Inflammatory macrophage treated with lipopolysaccharide for 4 hours (primary cell): ENCODE results near the gene ACAP2.

ENCODE experiments used
- DNase-seq: peaks from one replicate; pipeline ENCODE4 v3.0.0-alpha.2; 2020

Gene ACAP2

DNA sequence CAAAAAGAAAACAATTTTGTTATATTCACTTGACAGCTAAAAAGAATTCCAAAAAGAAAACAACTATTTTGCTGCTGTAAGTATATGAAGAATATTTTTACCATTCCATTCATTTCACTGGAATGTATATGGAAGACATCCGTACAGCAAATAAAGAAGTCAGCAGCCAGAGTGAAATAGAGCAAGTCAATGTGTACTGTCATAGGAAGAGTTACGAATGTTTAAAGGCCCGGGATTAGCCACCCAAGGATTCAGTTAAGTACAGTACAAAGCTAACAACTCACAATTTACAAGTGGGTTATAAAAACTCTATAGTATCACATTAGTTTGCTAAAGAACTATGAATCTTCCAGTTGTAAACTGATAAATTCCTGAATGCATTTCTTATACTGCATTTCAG lies 157.4 kb downstream of the ACAP2 start:
- no peak for DNase-seq

GRCh38 chr3:195284842-195285241 lies 158.0 kb downstream of the ACAP2 start:
- no peak for DNase-seq

GRCh38 chr3:195282961-195283360 lies 159.9 kb downstream of the ACAP2 start:
- no peak for DNase-seq

DNA sequence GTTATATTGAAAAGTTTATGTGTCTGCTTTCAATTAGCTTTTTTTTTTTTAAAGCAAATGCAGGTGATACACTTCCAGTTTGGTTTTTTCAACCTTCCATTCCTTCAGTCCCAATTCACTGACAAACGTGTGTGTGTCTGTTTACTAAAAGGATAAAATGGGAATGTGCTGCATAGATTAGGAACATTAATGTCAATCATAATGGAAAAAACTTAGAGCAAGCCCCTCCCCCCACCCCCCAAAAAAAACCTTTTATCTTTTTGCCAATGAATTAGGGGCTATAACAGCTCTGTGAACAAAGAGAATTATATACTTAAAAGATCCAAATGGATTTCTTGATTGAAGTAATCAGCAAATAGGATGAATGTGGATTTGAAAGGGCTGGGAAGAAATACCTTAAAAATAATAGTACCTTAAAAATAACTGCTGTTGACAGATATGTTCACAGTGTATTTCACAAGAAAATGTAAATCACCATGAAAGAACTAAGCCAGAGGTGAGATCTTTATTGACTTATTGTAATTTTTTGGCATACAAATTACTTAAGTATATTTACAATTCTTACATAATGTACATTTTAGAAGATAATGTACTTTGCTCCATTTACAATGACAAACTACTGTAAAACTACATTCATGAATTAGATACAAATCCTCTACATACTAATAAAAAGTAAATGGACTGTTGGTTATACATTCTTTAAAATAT lies 168.4 kb downstream of the ACAP2 start:
- no peak for DNase-seq

- peak; percentile 80 for DNase-seq
These were observed 171.2 kb downstream of the ACAP2 start for GRCh38 chr3:195271410-195272243.

DNA sequence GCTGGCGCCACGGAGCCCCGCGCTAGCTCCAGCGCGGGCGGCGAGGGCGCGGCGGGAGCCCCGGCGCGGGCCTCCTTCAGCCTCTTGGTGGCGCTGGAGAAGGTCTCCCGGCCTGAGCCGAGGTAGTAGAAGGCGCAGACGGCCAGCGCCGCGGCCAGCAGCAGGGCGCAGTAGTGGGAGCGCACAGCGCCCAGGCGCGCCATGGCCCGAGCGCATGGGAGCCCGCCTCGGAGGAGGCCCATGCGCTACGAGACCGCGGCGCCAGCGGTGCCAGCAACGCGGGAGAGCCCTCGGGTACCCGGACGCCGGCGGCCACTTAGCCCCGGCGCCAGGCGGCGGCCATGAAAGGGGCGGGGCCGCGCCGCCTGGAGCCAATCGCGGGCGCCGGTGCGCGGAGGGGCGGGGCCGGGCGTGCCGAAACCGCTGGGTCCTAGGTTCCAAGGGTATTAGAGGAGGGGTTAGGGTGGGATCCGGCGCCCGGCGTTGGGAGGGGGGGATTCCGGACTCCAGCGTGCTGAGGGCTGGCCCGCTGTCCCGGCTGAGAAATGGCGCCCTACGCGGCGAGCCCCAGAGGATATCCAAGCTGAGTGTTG lies 171.9 kb downstream of the ACAP2 start, which contains the start of gene XXYLT1:
Gene XXYLT1 (minus strand): TSS at position 343 of the 593 bp plus-strand sequence. CDS start 101 bp downstream, at position 242.
- DNase-seq, result peak; percentile 85

GRCh38 chr3:195270079-195270816 lies 172.6 kb downstream of the ACAP2 start:
- peak; percentile 9 for DNase-seq

- DNase-seq, result peak; percentile 62
These were observed 173.3 kb downstream of the ACAP2 start for GRCh38 chr3:195269375-195270078.

- no peak for DNase-seq
These were observed 174.1 kb downstream of the ACAP2 start for GRCh38 chr3:195268576-195269309.

DNA sequence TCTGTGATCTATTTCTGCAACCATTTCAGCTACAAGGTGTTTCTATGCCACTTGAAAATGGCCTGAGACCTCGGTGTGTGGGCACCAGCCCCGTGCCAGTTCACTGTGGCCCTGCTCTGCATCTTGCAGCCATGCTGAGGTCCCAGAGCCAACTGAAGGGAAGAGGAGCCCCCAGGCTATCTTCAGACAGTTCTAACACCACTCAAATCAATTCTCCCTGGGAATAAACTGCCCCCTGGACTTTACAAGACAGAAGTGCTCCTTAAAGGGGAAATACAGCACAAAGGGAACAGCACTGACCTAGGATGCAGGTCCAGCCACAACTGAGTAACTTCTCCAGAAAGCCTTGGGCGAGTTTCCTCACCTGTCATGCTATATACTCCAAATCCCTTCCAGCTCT lies 175.7 kb downstream of the ACAP2 start:
- no peak for DNase-seq

DNA sequence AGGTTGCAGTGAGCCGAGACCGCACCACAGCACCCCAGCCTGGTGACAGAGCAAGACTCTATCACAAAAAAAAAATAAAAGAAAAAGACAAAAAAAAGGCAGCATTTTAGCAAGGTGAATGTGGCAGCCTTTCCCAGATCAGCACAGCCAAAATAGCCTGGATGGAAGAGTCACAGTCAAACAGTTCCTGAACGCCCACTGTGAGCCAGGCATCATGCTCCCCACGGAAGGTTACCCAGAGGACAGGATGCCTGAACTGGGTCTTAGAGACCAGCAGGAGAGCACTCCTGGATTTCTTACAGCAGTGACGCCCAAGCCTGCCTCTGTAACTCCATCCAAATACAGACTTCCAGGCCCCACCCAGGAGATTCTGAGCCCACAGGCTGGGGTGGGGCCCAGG lies 176.4 kb downstream of the ACAP2 start:
- DNase-seq, result no peak

DNA sequence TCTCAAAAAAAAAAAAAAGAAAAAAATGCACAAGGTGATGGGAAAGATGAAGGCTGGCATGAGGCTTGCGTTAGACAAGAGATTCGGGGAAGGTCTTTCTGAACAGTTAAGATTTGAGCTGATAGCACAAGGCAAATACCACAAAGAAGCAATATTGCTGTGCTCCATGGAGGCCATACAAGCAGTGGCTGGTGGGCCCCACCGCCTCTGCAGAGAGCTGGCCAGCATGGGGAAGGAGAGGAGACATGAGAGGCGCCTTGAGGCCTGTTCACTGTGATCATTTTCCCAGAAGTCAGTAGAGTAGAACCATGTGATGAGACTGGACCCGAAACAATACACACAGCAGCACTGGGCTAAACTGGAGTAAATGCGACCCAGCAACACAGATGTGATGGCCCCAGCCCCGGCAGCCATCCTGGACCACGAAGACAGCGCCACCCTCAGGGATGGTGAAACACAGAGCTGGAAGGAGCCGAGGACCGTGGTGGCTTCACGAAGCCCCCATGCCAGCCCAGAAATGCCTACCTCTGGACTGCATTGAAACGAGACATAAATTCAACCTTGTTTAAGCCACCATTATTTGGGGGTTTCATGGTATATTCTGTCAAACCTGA lies 177.3 kb downstream of the ACAP2 start:
- no peak for DNase-seq

DNA sequence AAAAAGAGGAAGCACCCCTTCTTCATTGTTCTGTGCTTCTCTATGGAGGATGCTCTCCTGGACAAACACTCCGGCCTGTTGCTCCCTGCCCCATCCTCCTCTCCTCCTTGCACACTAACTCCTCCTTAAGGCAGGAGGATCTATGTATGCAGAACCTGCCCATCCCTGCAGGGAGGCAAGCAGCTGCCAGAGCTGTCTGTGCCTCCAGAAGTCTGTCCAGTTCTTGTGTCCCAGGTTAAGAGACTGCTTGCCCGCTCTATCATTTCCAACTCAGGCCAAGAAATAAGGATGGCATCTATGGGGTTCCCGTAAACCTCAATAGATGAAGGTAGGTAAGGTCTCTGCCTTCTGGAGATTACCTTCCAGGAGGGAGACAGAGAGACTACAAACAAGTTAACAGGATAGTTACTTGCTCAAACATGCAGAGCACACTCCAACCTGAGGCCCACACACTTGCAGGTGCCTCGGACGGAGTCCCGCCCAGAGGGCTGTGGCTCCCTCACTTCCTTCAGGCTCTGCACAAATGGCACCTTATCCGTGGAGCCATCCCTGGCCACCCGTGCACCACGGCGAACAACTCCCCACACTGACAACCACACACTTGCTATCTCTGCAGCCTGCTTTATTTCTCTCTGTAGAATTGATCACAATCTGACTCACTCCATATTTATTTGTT lies 178.8 kb downstream of the ACAP2 start:
- DNase-seq, result no peak

DNA sequence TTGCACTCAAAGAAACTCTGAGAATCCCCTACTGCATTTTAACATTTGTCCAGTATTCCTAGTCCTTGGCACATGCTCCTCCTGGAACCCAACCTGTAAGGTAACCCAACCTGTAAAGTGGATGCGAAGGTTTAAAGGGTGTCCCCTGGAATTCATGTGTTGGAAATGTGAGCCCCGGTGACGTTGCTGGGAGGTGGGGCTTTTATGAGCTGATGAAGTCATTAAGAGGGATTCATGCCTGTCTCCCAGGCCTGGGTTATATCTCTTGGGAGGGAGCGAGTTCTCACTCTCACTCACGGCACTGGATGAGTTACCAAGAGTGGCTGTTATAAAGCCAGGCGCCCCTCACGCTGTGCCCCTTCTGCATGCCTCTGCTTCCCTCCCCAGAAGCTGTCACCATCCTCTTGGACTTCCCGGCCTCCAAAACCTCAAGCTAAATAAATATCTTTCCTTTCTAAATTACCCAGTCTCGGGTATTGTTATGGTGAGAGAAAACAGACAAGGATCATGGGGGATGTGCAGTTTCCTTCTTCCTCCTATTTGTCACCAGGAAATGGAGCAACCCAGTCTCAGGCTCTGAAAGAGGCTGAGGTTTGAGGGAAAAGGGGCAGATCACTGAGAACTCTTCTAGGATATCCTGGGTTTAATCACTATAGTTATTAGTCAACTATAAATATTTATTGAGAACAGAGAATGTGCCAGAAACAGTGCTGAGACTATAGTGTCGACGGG lies 179.5 kb downstream of the ACAP2 start:
- peak; percentile 59 for DNase-seq

GRCh38 chr3:195261925-195262324 lies 180.9 kb downstream of the ACAP2 start:
- DNase-seq, result no peak

DNA sequence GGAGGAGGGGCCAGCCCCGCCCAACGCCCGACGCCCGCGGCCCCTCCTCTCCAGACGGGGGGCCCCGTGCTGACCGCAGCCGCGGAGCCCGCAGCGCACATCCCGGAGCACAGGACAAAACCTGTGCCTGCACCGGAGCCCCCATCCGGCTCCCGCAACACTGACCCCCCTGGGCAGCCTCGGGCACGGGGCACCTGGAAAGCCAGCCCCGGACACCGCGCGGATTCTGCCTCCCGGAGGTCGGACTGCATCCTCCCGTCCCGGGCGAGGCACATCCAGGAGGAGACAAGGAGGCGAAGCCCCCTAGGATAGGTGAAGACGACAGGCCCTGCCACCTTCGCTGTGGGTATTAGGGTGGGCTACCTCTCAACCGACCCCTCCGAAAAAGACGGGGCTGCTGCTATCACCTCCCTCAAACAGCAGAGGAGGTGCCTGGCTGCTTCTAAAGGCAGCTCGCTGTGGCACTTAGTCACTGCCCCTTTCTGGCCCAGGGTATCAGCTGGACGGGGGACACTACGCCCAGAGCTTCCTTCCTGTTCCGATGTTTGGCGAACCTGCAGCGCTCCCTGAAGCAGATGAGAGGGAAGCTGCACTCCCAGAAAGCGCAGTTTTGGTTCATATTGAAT lies 182.4 kb downstream of the ACAP2 start:
- DNase-seq, result peak; percentile 71

DNA sequence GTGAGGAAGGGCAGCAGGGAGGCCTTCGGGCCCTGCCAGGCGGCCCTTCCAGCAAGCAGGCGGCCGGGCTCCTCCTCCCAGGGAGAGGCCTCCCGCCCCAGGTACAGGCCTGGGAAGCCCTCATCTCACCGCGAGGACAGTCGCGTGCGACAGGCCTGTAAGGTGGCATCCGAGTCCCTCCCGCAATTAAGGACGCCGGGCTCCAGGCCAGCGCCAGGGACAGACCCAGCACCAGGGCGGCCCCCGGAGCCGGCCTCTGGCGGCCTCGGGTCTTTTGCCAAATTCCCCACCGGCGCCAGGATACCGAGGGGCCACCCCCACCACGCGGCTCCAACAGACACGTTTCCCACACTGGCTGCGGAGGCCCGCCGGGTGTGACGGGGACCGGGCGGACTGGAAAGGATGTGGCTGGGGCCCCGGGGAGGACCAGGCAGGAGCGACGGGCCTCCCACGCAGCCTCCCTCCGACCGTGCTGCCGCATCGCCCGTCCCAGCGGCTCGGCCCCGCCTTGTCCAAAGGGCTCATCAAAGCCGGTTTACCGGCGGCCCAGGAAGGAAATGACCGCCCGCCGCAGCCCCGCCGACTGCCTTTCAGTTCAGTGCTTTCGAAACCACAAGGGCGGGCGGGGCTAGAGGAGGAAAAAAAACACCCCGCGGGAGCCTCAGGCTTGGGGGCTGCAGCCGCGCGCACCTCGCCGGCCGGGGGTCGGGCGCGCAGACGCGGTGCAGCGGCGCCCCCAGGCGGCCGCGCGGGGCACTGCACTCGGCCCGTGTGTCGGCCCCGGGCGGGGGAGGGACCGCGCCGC lies 183.1 kb downstream of the ACAP2 start:
- peak; percentile 76 for DNase-seq

GRCh38 chr3:195259154-195259474 lies 183.7 kb downstream of the ACAP2 start:
- no peak for DNase-seq
